CD14-positive monocyte (primary cell): ENCODE results near the gene MAP3K10. TPM values are rescaled to one million over a fixed set of nuclear protein-coding genes. Genes with fewer than 3 reads are reported as not detected.

ENCODE experiments used
- DNase-seq, 3 donors: peaks; one replicate each; pipeline ENCODE4 v3.0.0-alpha.2; 2011 to 2022
- H2AFZ ChIP-seq: 2 replicates; pipeline ENCODE4 v1.6.0; 2012; ENCODE audit warnings: mild to moderate bottlenecking, low read depth, low read length, inconsistent platforms; ENCODE audit not compliant: insufficient read depth, poor library complexity, severe bottlenecking
- H3K27ac ChIP-seq, 2 donors: 1 replicate in 1 of 2; 2 replicates in 1 of 2; pipeline ENCODE4 v1.5.1; 2012 to 2013; ENCODE audit warnings: low read length in 2 of 2, control low read depth in 1 of 2, inconsistent platforms in 1 of 2, low read depth in 1 of 2, mild to moderate bottlenecking in 1 of 2
- H3K27me3 ChIP-seq, 2 donors: one replicate each; pipeline versions ENCODE4 v1.6.0 to v1.6.1; 2011 to 2013; ENCODE audit warnings: low read length in 2 of 2; ENCODE audit not compliant: control insufficient read depth in 2 of 2, insufficient read depth in 2 of 2
- H3K36me3 ChIP-seq, 2 donors: replicated peaks in 1 of 2; 1 replicate in 1 of 2; 2 replicates in 1 of 2; pipeline versions ENCODE4 v1.5.1 to v1.6.1; 2012 to 2013; ENCODE audit warnings: low read length in 2 of 2, control low read depth in 1 of 2, inconsistent platforms in 1 of 2, mild to moderate bottlenecking in 1 of 2; ENCODE audit not compliant: insufficient read depth in 2 of 2, control insufficient read depth in 1 of 2
- H3K4me1 ChIP-seq, 2 donors: 1 replicate in 1 of 2; 2 replicates in 1 of 2; pipeline versions ENCODE4 v1.5.1 to v1.6.1; 2012 to 2013; ENCODE audit warnings: low read length in 2 of 2, control low read depth in 1 of 2, inconsistent platforms in 1 of 2, mild to moderate bottlenecking in 1 of 2, moderate library complexity in 1 of 2; ENCODE audit not compliant: insufficient read depth in 2 of 2, control insufficient read depth in 1 of 2
- H3K4me2 ChIP-seq: replicated peaks from 2 replicates; pipeline ENCODE3; 2012; ENCODE audit warnings: low read length, moderate library complexity, mild to moderate bottlenecking; ENCODE audit not compliant: poor library complexity, severe bottlenecking; ENCODE audit errors: extremely low read depth
- H3K4me3 ChIP-seq, 3 experiments: fragments of 200-600 bp in 1 of 3; sonication (generic) in 1 of 3; replicated peaks in 1 of 3; 1 replicate in 2 of 3; 2 replicates in 1 of 3; pipeline ENCODE4 v1.5.1; 2011 to 2013; ENCODE audit warnings: low read length in 3 of 3, mild to moderate bottlenecking in 3 of 3, control low read depth in 2 of 3, low read depth in 2 of 3, inconsistent platforms in 1 of 3, moderate library complexity in 1 of 3
- H3K79me2 ChIP-seq: 2 replicates; pipeline ENCODE4 v1.6.0; 2012; ENCODE audit warnings: mild to moderate bottlenecking, control low read depth, inconsistent platforms, low read length, moderate library complexity; ENCODE audit not compliant: insufficient read depth
- H3K9ac ChIP-seq: 2 replicates; pipeline ENCODE4 v1.6.0; 2017; ENCODE audit warnings: low read length, mild to moderate bottlenecking; ENCODE audit not compliant: insufficient read depth, poor library complexity, severe bottlenecking
- H3K9me3 ChIP-seq, 2 donors: replicated peaks in 1 of 2; 1 replicate in 1 of 2; 2 replicates in 1 of 2; pipeline versions ENCODE4 v1.5.1 to v1.6.1; 2012 to 2013; ENCODE audit warnings: low read length in 2 of 2, control low read depth in 1 of 2; ENCODE audit not compliant: control insufficient read depth in 1 of 2, insufficient read depth in 1 of 2
- H4K20me1 ChIP-seq: 2 replicates; pipeline ENCODE4 v1.6.0; 2012; ENCODE audit warnings: mild to moderate bottlenecking, low read length, control low read depth, moderate library complexity; ENCODE audit not compliant: insufficient read depth
- H3K27ac Mint-ChIP-seq, 7 donors: one replicate each; pipeline ENCODE4 v1.8.0; 2020; ENCODE audit warnings: mild to moderate bottlenecking in 7 of 7, mixed read lengths in 7 of 7, moderate library complexity in 6 of 7, inconsistent platforms in 2 of 7
- H3K27me3 Mint-ChIP-seq, 3 donors: one replicate each; pipeline ENCODE4 v1.8.0; 2021 to 2022; ENCODE audit warnings: low read depth in 3 of 3, mild to moderate bottlenecking in 3 of 3, mixed read lengths in 3 of 3, moderate library complexity in 3 of 3, inconsistent platforms in 1 of 3
- H3K36me3 Mint-ChIP-seq, 2 donors: one replicate each; pipeline ENCODE4 v1.8.0; 2020; ENCODE audit warnings: mixed read lengths in 2 of 2, inconsistent platforms in 1 of 2, mild to moderate bottlenecking in 1 of 2
- H3K4me1 Mint-ChIP-seq: one replicate; pipeline ENCODE4 v1.8.0; 2020; ENCODE audit warnings: mild to moderate bottlenecking, mixed read lengths
- H3K4me3 Mint-ChIP-seq, 2 donors: one replicate each; pipeline ENCODE4 v1.8.0; 2020; ENCODE audit warnings: mild to moderate bottlenecking in 2 of 2, mixed read lengths in 2 of 2, moderate library complexity in 1 of 2
- H3K9me3 Mint-ChIP-seq, 7 donors: one replicate each; pipeline ENCODE4 v1.8.0; 2020 to 2022; ENCODE audit warnings: mixed read lengths in 7 of 7, mild to moderate bottlenecking in 6 of 7, moderate library complexity in 6 of 7, inconsistent platforms in 2 of 7
- CTCF ChIP-seq: fragments of 200-600 bp; IDR thresholded peaks from one replicate; pipeline ENCODE4 v1.8.0; 2022; ENCODE audit warnings: antibody characterized with exemption, mild to moderate bottlenecking
- WGBS: methylation state at CpG from one replicate; pipeline ENCODE4 v1.1.5; 2013; ENCODE audit warnings: missing lambda C conversion rate; ENCODE audit not compliant: insufficient coverage; 5-methylcytosine and 5-hydroxymethylcytosine counted together
- intact Hi-C, 2 donors: fragments of 100-400 bp; cut with micrococcal nuclease; formaldehyde crosslinking; loops; one replicate each; pipeline versions ENCODE4 v1.15.0 to v1.15.1; 2023
- polyA plus RNA-seq, 3 donors: library from polyadenylated mRNA; depleted of rRNA in 1 of 3; unstranded in 2 of 3; stranded (reverse) in 1 of 3; fragments of 300-500 nt in 2 of 3; fragments of >200 nt in 1 of 3; fragmentation: Illumina TruSeq in 2 of 3; gene quantifications; 1 replicate in 2 of 3; 2 replicates in 1 of 3; pipeline ENCODE4 v1.2.3, GENCODE V29; 2012 to 2021

Gene MAP3K10
- polyA plus RNA-seq, 3 donors: 0.05 to 9.1 TPM; not detected in 1

DNA sequence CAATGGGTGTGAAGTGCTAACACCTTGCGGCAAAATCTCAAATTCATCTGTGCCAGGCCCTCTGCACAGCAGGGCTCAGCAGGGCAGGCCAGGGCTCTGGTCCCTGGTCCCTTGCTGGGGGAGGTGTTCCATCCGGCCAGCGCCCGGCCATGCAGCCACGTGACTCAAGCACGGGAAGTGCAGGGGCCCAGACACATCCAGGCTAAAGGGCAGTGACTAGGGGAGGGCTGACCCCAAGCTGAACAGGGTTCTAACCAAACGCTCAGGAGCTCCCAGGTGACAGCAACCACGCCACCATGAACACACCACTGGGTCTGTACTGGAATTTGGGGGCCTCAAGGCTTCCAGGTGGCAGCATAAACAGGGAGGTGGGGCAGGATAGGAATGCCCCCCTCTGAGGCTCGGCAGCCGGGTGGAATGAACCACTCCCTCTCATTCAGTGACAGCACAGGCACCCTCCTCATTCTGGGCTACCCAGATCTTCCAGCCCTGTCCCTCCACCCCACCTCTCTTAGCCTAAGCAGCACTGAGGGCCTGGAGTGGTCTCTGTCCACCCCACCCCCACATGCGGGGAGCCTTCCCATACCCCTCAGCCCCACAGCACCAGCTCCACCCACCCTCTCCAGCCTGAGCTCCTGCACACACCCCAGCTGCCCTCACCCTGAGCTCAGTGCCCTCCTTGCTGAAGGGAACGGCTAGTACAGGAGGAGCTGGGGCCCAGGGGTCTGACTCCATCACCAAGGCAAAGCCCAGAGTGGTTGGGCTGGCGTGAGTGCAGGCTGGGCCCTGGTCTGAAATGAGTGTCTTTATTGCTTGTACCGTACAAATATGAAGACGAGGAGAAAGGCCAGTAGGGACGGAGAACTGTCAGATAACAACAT, 40.6 kb downstream of the MAP3K10 start:
- H3K27ac Mint-ChIP-seq: peak overlapping the region in 1 of 7 donors; percentile 60
- Histone ChIP-seq H3K36me3 (peaks cover 36 to 40% of the 10 kb centered on the region in 2 donors), H4K20me1 (no peaks in the 10 kb centered on the region), H3K9ac (no peak overlapping the region), H3K9me3 (peaks cover 0 to 1% of the 10 kb centered on the region in 2 donors), H3K4me3 (no peak overlapping the region), H3K27me3 (peaks cover 11 to 17% of the 10 kb centered on the region in 2 donors), H3K79me2 (no peaks in the 10 kb centered on the region), H3K27ac (no peak overlapping the region), H3K4me1 (no peaks in the 10 kb centered on the region), H3K4me2 (no peak overlapping the region), H2AFZ (no peak overlapping the region)
- WGBS: 93% methylated on average over 5 of the region's 16 CpGs
- DNase-seq: no peak
- peaks cover 0 to 3% (median 0%) of the 10 kb centered on the region in 7 donors for H3K9me3 Mint-ChIP-seq
- intact Hi-C loops: no loop called here
- no peak overlapping the region for H3K4me3 Mint-ChIP-seq
- peaks cover 1% of the 10 kb centered on the region for H3K4me1 Mint-ChIP-seq
- peaks cover 23 to 32% (median 31%) of the 10 kb centered on the region in 3 donors for H3K27me3 Mint-ChIP-seq
- peaks cover 25 to 36% of the 10 kb centered on the region in 2 donors for H3K36me3 Mint-ChIP-seq
- TF ChIP-seq CTCF: no peak

- Histone ChIP-seq H3K4me2 (no peak overlapping the region), H3K27me3 (peaks cover 4 to 10% of the 10 kb centered on the region in 2 donors), H3K9ac (no peak overlapping the region), H3K4me1 (no peaks in the 10 kb centered on the region), H3K9me3 (no peaks in the 10 kb centered on the region), H3K79me2 (no peaks in the 10 kb centered on the region), H4K20me1 (no peaks in the 10 kb centered on the region), H3K27ac (no peak overlapping the region), H2AFZ (no peak overlapping the region), H3K4me3 (no peak overlapping the region), H3K36me3 (peaks cover 40 to 45% of the 10 kb centered on the region in 2 donors)
- Mint-ChIP-seq H3K9me3 (peaks cover 0 to 2% (median 0%) of the 10 kb centered on the region in 7 donors), H3K4me1 (no peaks in the 10 kb centered on the region), H3K27me3 (peaks cover 16 to 26% (median 24%) of the 10 kb centered on the region in 3 donors), H3K27ac (peak overlapping the region in 1 of 7 donors; percentile 87), H3K36me3 (peaks cover 28 to 43% of the 10 kb centered on the region in 2 donors), H3K4me3 (no peak overlapping the region)
- intact Hi-C loops: no loop called here
- no peak for TF ChIP-seq CTCF
- WGBS: 92% methylated on average over 4 of the region's 12 CpGs
- no peak for DNase-seq
Measured at GRCh38 chr19:40232479-40232878, 41.3 kb downstream of the MAP3K10 start.
